RWPE2 (cell line): ENCODE results near the gene GSN.

ENCODE experiments used
- ATAC-seq: fragments of 200-7000 bp; cut with Tn5 transposase; 3 replicates; pipeline ENCODE4 v1.9.1; 2021; ENCODE audit warnings: low read depth
- DNase-seq: peaks from one replicate; pipeline ENCODE4 v3.0.0-alpha.2; 2020; ENCODE audit warnings: low spot score
- H3K27ac ChIP-seq: fragments of 450-650 bp; 2 replicates; pipeline ENCODE4 v1.5.1; 2017; ENCODE audit warnings: mild to moderate bottlenecking; ENCODE audit not compliant: poor library complexity, severe bottlenecking
- H3K27me3 ChIP-seq: fragments of 250-450 bp; sonication (Bioruptor Pico); 2 replicates; pipeline ENCODE4 v1.5.1; 2021; ENCODE audit warnings: mild to moderate bottlenecking, moderate library complexity; ENCODE audit not compliant: insufficient read depth, poor library complexity, severe bottlenecking
- H3K36me3 ChIP-seq: fragments of 250-450 bp; sonication (Bioruptor Pico); 2 replicates; pipeline ENCODE4 v1.5.1; 2020; ENCODE audit warnings: low read depth, mild to moderate bottlenecking, moderate library complexity
- H3K4me1 ChIP-seq: fragments of 250-450 bp; sonication (Bioruptor Pico); 2 replicates; pipeline ENCODE4 v1.5.1; 2021; ENCODE audit warnings: mild to moderate bottlenecking, moderate library complexity; ENCODE audit not compliant: insufficient read depth, poor library complexity, severe bottlenecking
- H3K4me3 ChIP-seq: fragments of 250-450 bp; sonication (Bioruptor Pico); 2 replicates; pipeline ENCODE4 v1.5.1; 2021; ENCODE audit warnings: mild to moderate bottlenecking, moderate library complexity; ENCODE audit not compliant: severe bottlenecking
- H3K9me3 ChIP-seq: fragments of 250-450 bp; sonication (Bioruptor Pico); 2 replicates; pipeline ENCODE4 v1.5.1; 2021; ENCODE audit warnings: mild to moderate bottlenecking, moderate library complexity; ENCODE audit not compliant: severe bottlenecking
- CTCF ChIP-seq: fragments of 450-650 bp; IDR thresholded peaks from one replicate; pipeline ENCODE4 v1.5.1; 2017; ENCODE audit warnings: mild to moderate bottlenecking, moderate library complexity; ENCODE audit not compliant: poor library complexity, severe bottlenecking

Gene GSN

GRCh38 chr9:121310571-121310970 is 42.6 kb downstream of the GSN start:
- H3K4me1 ChIP-seq: no peaks in the 10 kb centered on the region
- no peak overlapping the region for H3K4me3 ChIP-seq
- TF ChIP-seq CTCF: no peak
- no peak overlapping the region for H3K27ac ChIP-seq
- peaks cover 48% of the 10 kb centered on the region for H3K36me3 ChIP-seq
- H3K9me3 ChIP-seq: no peaks in the 10 kb centered on the region
- H3K27me3 ChIP-seq: no peaks in the 10 kb centered on the region
- DNase-seq: peak; percentile 22
- no peak for ATAC-seq

DNA sequence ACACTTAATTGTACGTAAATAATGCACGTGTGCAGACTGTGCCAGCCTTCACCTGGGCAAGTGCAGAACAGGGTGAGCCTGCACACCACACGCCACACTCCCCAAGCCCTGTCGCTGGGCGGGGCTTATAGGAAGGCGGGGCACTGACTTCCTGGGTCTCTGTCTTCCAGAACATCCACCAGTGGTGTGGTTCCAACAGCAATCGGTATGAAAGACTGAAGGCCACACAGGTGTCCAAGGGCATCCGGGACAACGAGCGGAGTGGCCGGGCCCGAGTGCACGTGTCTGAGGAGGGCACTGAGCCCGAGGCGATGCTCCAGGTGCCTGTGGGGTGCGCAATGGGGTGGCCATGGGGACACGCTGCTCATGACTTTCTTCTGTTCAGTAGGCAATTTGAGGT is 44.2 kb downstream of the GSN start:
- Histone ChIP-seq H3K4me1 (no peaks in the 10 kb centered on the region), H3K4me3 (no peak overlapping the region), H3K9me3 (no peaks in the 10 kb centered on the region), H3K36me3 (peaks cover 52% of the 10 kb centered on the region), H3K27me3 (no peaks in the 10 kb centered on the region), H3K27ac (no peak overlapping the region)
- DNase-seq: peak; percentile 30
- no peak for ATAC-seq
- no peak for TF ChIP-seq CTCF

DNA sequence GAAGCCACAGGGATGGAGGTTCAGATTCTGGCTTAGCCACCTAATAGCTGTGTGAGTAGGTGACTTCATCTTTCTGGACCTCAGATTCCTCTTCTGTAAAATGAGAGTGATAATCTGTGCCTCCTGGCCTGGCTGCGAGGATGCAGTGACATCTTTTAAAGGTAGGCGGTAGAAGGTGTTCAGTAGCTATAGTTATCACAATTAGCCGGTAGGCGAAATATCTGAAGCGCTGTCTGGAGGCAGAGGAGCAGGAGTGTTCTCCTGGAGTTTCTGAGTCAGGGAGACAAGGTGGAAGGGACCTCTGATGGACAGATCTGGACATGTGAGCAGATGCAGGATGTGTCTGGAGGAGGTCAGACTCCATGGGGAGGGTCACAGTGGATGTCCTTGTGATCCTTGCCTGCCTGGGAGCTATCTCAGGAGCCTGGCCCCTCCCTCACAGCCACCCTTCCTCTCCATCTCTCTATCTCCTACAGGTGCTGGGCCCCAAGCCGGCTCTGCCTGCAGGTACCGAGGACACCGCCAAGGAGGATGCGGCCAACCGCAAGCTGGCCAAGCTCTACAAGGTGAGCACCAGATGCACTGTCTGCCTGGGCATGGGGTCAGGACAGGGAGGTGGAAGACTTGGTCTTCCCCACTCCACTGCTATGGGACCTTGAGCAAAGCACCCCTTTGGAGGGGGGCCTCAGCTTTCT is 45.6 kb downstream of the GSN start:
- no peak for ATAC-seq
- H3K36me3 ChIP-seq: peaks cover 58% of the 10 kb centered on the region
- H3K9me3 ChIP-seq: no peaks in the 10 kb centered on the region
- no peaks in the 10 kb centered on the region for H3K4me1 ChIP-seq
- no peak overlapping the region for H3K4me3 ChIP-seq
- DNase-seq: no peak
- TF ChIP-seq CTCF: no peak
- H3K27ac ChIP-seq: no peak overlapping the region
- H3K27me3 ChIP-seq: no peaks in the 10 kb centered on the region

DNA sequence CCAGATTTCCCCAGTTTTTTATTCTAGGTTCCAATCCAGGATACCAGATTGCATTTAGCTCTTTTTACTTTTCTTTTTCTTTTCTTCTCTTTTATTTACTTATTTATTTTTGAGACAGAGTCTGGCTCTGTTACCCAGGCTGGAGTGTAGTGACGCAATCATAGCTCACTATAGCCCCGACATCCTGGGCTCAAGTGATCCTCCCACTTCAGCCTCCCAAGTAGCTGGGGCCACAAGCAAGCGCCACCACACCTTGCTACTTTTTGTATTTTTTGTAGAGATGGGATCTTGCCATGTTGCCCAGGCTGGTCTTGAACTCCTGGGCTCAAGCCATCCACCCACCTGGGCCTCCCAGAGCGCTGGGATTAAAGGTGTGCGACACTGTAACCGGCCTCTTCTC is 48.4 kb downstream of the GSN start:
- TF ChIP-seq CTCF: no peak
- Histone ChIP-seq H3K36me3 (peaks cover 67% of the 10 kb centered on the region), H3K27me3 (no peaks in the 10 kb centered on the region), H3K27ac (no peak overlapping the region), H3K4me1 (no peaks in the 10 kb centered on the region), H3K9me3 (no peaks in the 10 kb centered on the region), H3K4me3 (no peak overlapping the region)
- DNase-seq (no peak), ATAC-seq (no peak)

- ATAC-seq (no peak), DNase-seq (no peak)
- TF ChIP-seq CTCF: no peak
- H3K27ac ChIP-seq: no peak overlapping the region
- H3K36me3 ChIP-seq: peaks cover 68% of the 10 kb centered on the region
- H3K9me3 ChIP-seq: no peaks in the 10 kb centered on the region
- no peaks in the 10 kb centered on the region for H3K27me3 ChIP-seq
- H3K4me3 ChIP-seq: no peak overlapping the region
- H3K4me1 ChIP-seq: no peaks in the 10 kb centered on the region
Observed at GRCh38 chr9:121316852-121317373, 49.0 kb downstream of the GSN start.
